H9 (cell line): ENCODE results near the gene AKAP9. TPM values are rescaled to one million over a fixed set of nuclear protein-coding genes. Genes with fewer than 3 reads are reported as not detected.

Experiments used
- DNase-seq: peaks from one replicate; pipeline ENCODE4 v3.0.0-alpha.2; 2017
- H2AFZ ChIP-seq: one replicate; pipeline ENCODE4 v1.6.1; 2013; ENCODE audit warnings: mild to moderate bottlenecking, low read length, control low read depth, moderate library complexity
- H2AK5ac ChIP-seq: 2 replicates; pipeline ENCODE4 v1.6.1; 2013; ENCODE audit warnings: low read length, control low read depth, mixed read lengths; ENCODE audit not compliant: insufficient read length
- H2BK120ac ChIP-seq: one replicate; pipeline ENCODE4 v1.6.1; 2013; ENCODE audit warnings: low read depth, mild to moderate bottlenecking, low read length, control low read depth, inconsistent platforms; ENCODE audit not compliant: poor library complexity, severe bottlenecking
- H2BK12ac ChIP-seq: 2 replicates; pipeline ENCODE4 v1.6.1; 2013; ENCODE audit warnings: low read length, control low read depth, mixed read lengths, low read depth; ENCODE audit not compliant: insufficient read length
- H2BK15ac ChIP-seq: 2 replicates; pipeline ENCODE4 v1.6.1; 2013; ENCODE audit warnings: low read depth, low read length, control low read depth
- H2BK20ac ChIP-seq: one replicate; pipeline ENCODE4 v1.6.1; 2013; ENCODE audit warnings: low read depth, mild to moderate bottlenecking, low read length, control low read depth, inconsistent platforms; ENCODE audit not compliant: poor library complexity, severe bottlenecking
- H2BK5ac ChIP-seq: 2 replicates; pipeline ENCODE4 v1.6.1; 2013; ENCODE audit warnings: low read length, control low read depth, mixed read lengths; ENCODE audit not compliant: insufficient read length
- H3K14ac ChIP-seq: 2 replicates; pipeline ENCODE4 v1.6.1; 2013; ENCODE audit warnings: low read length, control low read depth; ENCODE audit not compliant: insufficient read depth
- H3K18ac ChIP-seq: 2 replicates; pipeline ENCODE4 v1.6.1; 2013; ENCODE audit warnings: low read depth, mild to moderate bottlenecking, mixed read lengths, low read length, control low read depth; ENCODE audit not compliant: insufficient read length
- H3K23ac ChIP-seq: 2 replicates; pipeline ENCODE4 v1.6.1; 2013; ENCODE audit warnings: low read length, control low read depth, mixed read lengths, low read depth; ENCODE audit not compliant: insufficient read length
- H3K23me2 ChIP-seq: 2 replicates; pipeline ENCODE4 v1.6.1; 2013; ENCODE audit warnings: low read depth, mild to moderate bottlenecking, mixed read lengths, low read length, control low read depth; ENCODE audit not compliant: insufficient read length, poor library complexity, severe bottlenecking
- H3K27ac ChIP-seq: 2 replicates; pipeline ENCODE4 v1.5.1; 2013; ENCODE audit warnings: low read length, control low read depth, mixed read lengths, low read depth; ENCODE audit not compliant: insufficient read length
- H3K27me3 ChIP-seq: 2 replicates; pipeline ENCODE4 v1.6.1; 2013; ENCODE audit warnings: low read length, control low read depth, inconsistent platforms; ENCODE audit not compliant: insufficient read depth
- H3K4ac ChIP-seq: 2 replicates; pipeline ENCODE4 v1.6.1; 2013; ENCODE audit warnings: low read depth, mild to moderate bottlenecking, control low read depth, inconsistent platforms, low read length, moderate library complexity
- H3K4me1 ChIP-seq: 2 replicates; pipeline ENCODE4 v1.6.1; 2013; ENCODE audit warnings: low read length, control low read depth, inconsistent platforms; ENCODE audit not compliant: insufficient read depth
- H3K4me2 ChIP-seq: 2 replicates; pipeline ENCODE4 v1.6.1; 2013; ENCODE audit warnings: low read length, control low read depth, mixed read lengths; ENCODE audit not compliant: insufficient read length, insufficient read depth
- H3K56ac ChIP-seq: 2 replicates; pipeline ENCODE4 v1.6.1; 2013; ENCODE audit warnings: low read depth, mild to moderate bottlenecking, mixed read lengths, low read length, control low read depth; ENCODE audit not compliant: insufficient read length
- H3K79me1 ChIP-seq: 2 replicates; pipeline ENCODE4 v1.6.1; 2013; ENCODE audit warnings: low read depth, mild to moderate bottlenecking, moderate library complexity, low read length, control low read depth, inconsistent platforms; ENCODE audit not compliant: insufficient read depth, poor library complexity, severe bottlenecking
- H3K79me2 ChIP-seq: 2 replicates; pipeline ENCODE4 v1.6.1; 2013; ENCODE audit warnings: low read length, control low read depth, inconsistent platforms; ENCODE audit not compliant: insufficient read depth
- H3K9ac ChIP-seq: 2 replicates; pipeline ENCODE4 v1.6.1; 2013; ENCODE audit warnings: low read length, control low read depth, mixed read lengths; ENCODE audit not compliant: insufficient read length; ENCODE audit errors: extremely low read depth
- H3K9me3 ChIP-seq: one replicate; pipeline ENCODE4 v1.6.1; 2013; ENCODE audit warnings: low read depth, low read length, inconsistent platforms; ENCODE audit not compliant: control insufficient read depth
- H3T11ph ChIP-seq: one replicate; pipeline ENCODE4 v1.6.1; 2013; ENCODE audit warnings: mild to moderate bottlenecking, low read length, control low read depth, inconsistent platforms
- H4K20me1 ChIP-seq: one replicate; pipeline ENCODE4 v1.6.1; 2013; ENCODE audit not compliant: control insufficient read depth, insufficient read length, insufficient read depth
- H4K5ac ChIP-seq: 2 replicates; pipeline ENCODE4 v1.6.1; 2013; ENCODE audit warnings: low read depth, mild to moderate bottlenecking, mixed read lengths, low read length, control low read depth; ENCODE audit not compliant: insufficient read length
- H4K8ac ChIP-seq: replicated peaks from 2 replicates; pipeline ENCODE4 v1.6.1; 2013; ENCODE audit warnings: low read length, control low read depth, mixed read lengths, low read depth; ENCODE audit not compliant: insufficient read length
- H4K91ac ChIP-seq: 2 replicates; pipeline ENCODE4 v1.6.1; 2013; ENCODE audit warnings: low read depth, mild to moderate bottlenecking, moderate library complexity, mixed read lengths, low read length, control low read depth; ENCODE audit not compliant: insufficient read length
- H3K27ac Mint-ChIP-seq, 3 experiments: 2 replicates in 2 of 3; 3 replicates in 1 of 3; pipeline ENCODE4 v1.8.0; 2020 to 2021; ENCODE audit warnings: mixed read lengths in 3 of 3, mild to moderate bottlenecking in 1 of 3, moderate library complexity in 1 of 3
- H3K27me3 Mint-ChIP-seq: 2 replicates; pipeline ENCODE4 v1.8.0; 2021; ENCODE audit warnings: low read depth, mild to moderate bottlenecking, moderate library complexity, mixed read lengths
- H3K36me3 Mint-ChIP-seq, 3 experiments: 2 replicates in 2 of 3; 3 replicates in 1 of 3; pipeline ENCODE4 v1.8.0; 2020 to 2021; ENCODE audit warnings: low read depth in 3 of 3, mixed read lengths in 3 of 3; ENCODE audit not compliant: insufficient read depth in 1 of 3
- H3K4me1 Mint-ChIP-seq, 2 experiments: 2 replicates each; pipeline ENCODE4 v1.8.0; 2020; ENCODE audit warnings: mixed read lengths in 2 of 2
- H3K4me3 Mint-ChIP-seq, 2 experiments: 2 replicates in 1 of 2; 3 replicates in 1 of 2; pipeline ENCODE4 v1.8.0; 2020 to 2021; ENCODE audit warnings: mild to moderate bottlenecking in 2 of 2, mixed read lengths in 2 of 2, moderate library complexity in 1 of 2
- H3K9me3 Mint-ChIP-seq, 2 experiments: 2 replicates in 1 of 2; 3 replicates in 1 of 2; pipeline ENCODE4 v1.8.0; 2020; ENCODE audit warnings: mild to moderate bottlenecking in 2 of 2, mixed read lengths in 2 of 2, moderate library complexity in 1 of 2
- CTCF ChIP-seq: fragments of 200-600 bp; sonication (generic); conservative IDR thresholded peaks from 3 replicates; pipeline ENCODE4 v1.8.0; 2021; ENCODE audit warnings: antibody characterized with exemption, mild to moderate bottlenecking
- total RNA-seq: library from RNA; stranded (reverse); gene quantifications from 2 replicates; pipeline ENCODE4 v1.2.1, GENCODE V29; 2021

The AKAP9 gene
- total RNA-seq, 1 experiment from 2014 or later = 22.4 TPM

GRCh38 chr7:92121681-92122080 lies 181.0 kb downstream of the AKAP9 start:
- Histone ChIP-seq H4K8ac (no peak overlapping the region), H3K23me2 (no peaks in the 10 kb centered on the region), H3K23ac (no peak overlapping the region), H4K5ac (no peak overlapping the region), H3K27ac (no peak overlapping the region), H3K27me3 (no peaks in the 10 kb centered on the region), H2AK5ac (no peak overlapping the region), H2BK15ac (no peak overlapping the region), H3K79me2 (peaks cover 23% of the 10 kb centered on the region; the same call in 1 of the 2 replicates), H3K4ac (no peak overlapping the region), H3K9me3 (no peaks in the 10 kb centered on the region), H2BK120ac (no peak overlapping the region), H3K18ac (no peak overlapping the region), H3K4me2 (no peak overlapping the region), H2AFZ (no peak overlapping the region), H3K14ac (no peak overlapping the region), H4K91ac (no peak overlapping the region), H3T11ph (no peak overlapping the region), H2BK20ac (no peak overlapping the region), H2BK12ac (no peak overlapping the region), H3K9ac (no peak overlapping the region), H4K20me1 (no peaks in the 10 kb centered on the region), H3K56ac (no peak overlapping the region), H3K79me1 (no peaks in the 10 kb centered on the region), H3K4me1 (no peaks in the 10 kb centered on the region), H2BK5ac (no peak overlapping the region)
- Mint-ChIP-seq H3K36me3 (peaks cover 47 to 79% (median 70%) of the 10 kb centered on the region in 3 experiments; a peak in 6 of 7 replicates), H3K9me3 (no peaks in the 10 kb centered on the region), H3K4me1 (no peaks in the 10 kb centered on the region), H3K4me3 (no peak overlapping the region), H3K27me3 (no peaks in the 10 kb centered on the region), H3K27ac (no peak overlapping the region)
- no peak for DNase-seq
- TF ChIP-seq CTCF = no peak
